OCI-LY3 (cell line): ENCODE data around the gene ZNF471.

Experiments used
- CTCF ChIP-seq: fragments of 200-600, 300-600 bp; sonication (generic); IDR thresholded peaks from 2 replicates; pipeline ENCODE4 v1.5.1; 2014; ENCODE audit warnings: antibody characterized with exemption, low read length, low read depth
- EZH2phosphoT487 ChIP-seq: fragments of 200-600 bp; shearing (Covaris generic); IDR thresholded peaks from 2 replicates; pipeline ENCODE4 v1.6.1; 2018; ENCODE audit warnings: antibody characterized with exemption, mixed run types, low read depth

- TF ChIP-seq CTCF (no peak), EZH2phosphoT487 (no peak)
These were observed 59.8 kb downstream of the ZNF471 start, which contains the start of gene ZNF470 for GRCh38 chr19:56567274-56568120.
